IMR-90 (cell line): ENCODE results near the gene ZSCAN25. TPM values are rescaled to one million over a fixed set of nuclear protein-coding genes. Genes with fewer than 3 reads are reported as not detected.

ENCODE experiments used
- ATAC-seq: fragments of 200-7000 bp; cut with Tn5 transposase; 2 replicates; pipeline ENCODE4 v1.9.1; 2020; ENCODE audit warnings: low read depth, mild to moderate bottlenecking, moderate library complexity
- BruUV-seq: library from RNA; stranded (reverse); fragments of 400-500 nt; replicated peaks from 2 replicates; lab custom pipeline; 2021; lab: Mats Ljungman, UMichigan
- CTCF ChIA-PET: fragments of 300-600 bp; formaldehyde crosslinking; extraction: SDS; loops from one replicate; lab custom pipeline; 2021; ENCODE audit warnings: antibody characterized with exemption; lab: Yijun Ruan, JAX
- POLR2A ChIA-PET: fragments of 300-600 bp; sonication (Branson Sonifier 250); formaldehyde crosslinking; loops from one replicate; lab custom pipeline; 2022; ENCODE audit warnings: antibody characterized with exemption; ENCODE audit not compliant: unreplicated experiment; lab: Charles Lee
- DNase-seq: peaks from one replicate; pipeline ENCODE4 v3.0.0; 2013
- H2AFZ ChIP-seq: replicated peaks from 2 replicates; pipeline ENCODE3; 2013; ENCODE audit warnings: low read length, mild to moderate bottlenecking; ENCODE audit not compliant: poor library complexity
- H2AK5ac ChIP-seq: 2 replicates; pipeline ENCODE4 v1.6.1; 2013; ENCODE audit warnings: low read depth, low read length, inconsistent platforms
- H2AK9ac ChIP-seq: replicated peaks from 2 replicates; pipeline ENCODE3; 2013; ENCODE audit warnings: mild to moderate bottlenecking, low read depth, low read length, moderate library complexity; ENCODE audit not compliant: poor library complexity
- H2BK120ac ChIP-seq: 2 replicates; pipeline ENCODE4 v1.6.1; 2013; ENCODE audit warnings: low read depth, low read length, inconsistent platforms
- H2BK15ac ChIP-seq: 3 replicates; pipeline ENCODE4 v1.6.1; 2013; ENCODE audit warnings: low read depth, low read length, inconsistent platforms
- H2BK20ac ChIP-seq: 2 replicates; pipeline ENCODE4 v1.6.1; 2013; ENCODE audit warnings: low read depth, mild to moderate bottlenecking, inconsistent platforms, low read length, moderate library complexity
- H2BK5ac ChIP-seq: 2 replicates; pipeline ENCODE4 v1.6.1; 2013; ENCODE audit warnings: mild to moderate bottlenecking, low read depth, low read length, inconsistent platforms; ENCODE audit not compliant: poor library complexity, severe bottlenecking
- H3K14ac ChIP-seq: replicated peaks from 2 replicates; pipeline ENCODE4 v1.6.1; 2013; ENCODE audit warnings: low read depth, low read length, inconsistent platforms
- H3K18ac ChIP-seq: 2 replicates; pipeline ENCODE4 v1.6.1; 2013; ENCODE audit warnings: low read depth, low read length, control low read depth
- H3K23ac ChIP-seq: 2 replicates; pipeline ENCODE4 v1.6.1; 2013; ENCODE audit warnings: low read depth, low read length, inconsistent platforms
- H3K27ac ChIP-seq: 2 replicates; pipeline ENCODE4 v1.5.1; 2013; ENCODE audit warnings: mild to moderate bottlenecking, control low read depth, low read length; ENCODE audit not compliant: insufficient read depth
- H3K27me3 ChIP-seq: 2 replicates; pipeline ENCODE4 v1.6.1; 2013; ENCODE audit warnings: low read length; ENCODE audit not compliant: control insufficient read depth, insufficient read depth
- H3K36me3 ChIP-seq: 2 replicates; pipeline ENCODE4 v1.6.1; 2013; ENCODE audit warnings: low read length, mixed read lengths; ENCODE audit not compliant: control insufficient read depth, insufficient read depth
- H3K4ac ChIP-seq: 2 replicates; pipeline ENCODE4 v1.6.1; 2013; ENCODE audit warnings: low read depth, low read length, inconsistent platforms
- H3K4me1 ChIP-seq: 2 replicates; pipeline ENCODE4 v1.6.1; 2013; ENCODE audit warnings: low read length, mixed read lengths; ENCODE audit not compliant: control insufficient read depth, insufficient read depth
- H3K4me2 ChIP-seq: 2 replicates; pipeline ENCODE4 v1.6.1; 2013; ENCODE audit warnings: low read depth, mild to moderate bottlenecking, control low read depth, low read length, moderate library complexity
- H3K4me3 ChIP-seq: 2 replicates; pipeline ENCODE4 v1.5.1; 2013; ENCODE audit warnings: low read depth, mild to moderate bottlenecking, control low read depth, low read length, moderate library complexity; ENCODE audit not compliant: insufficient read depth
- H3K56ac ChIP-seq: 2 replicates; pipeline ENCODE4 v1.6.1; 2013; ENCODE audit warnings: low read length, inconsistent platforms; ENCODE audit not compliant: insufficient read depth; ENCODE audit errors: extremely low read depth
- H3K79me1 ChIP-seq, 2 experiments: 2 replicates each; pipeline ENCODE4 v1.6.1; 2013; ENCODE audit warnings: low read length in 2 of 2, inconsistent platforms in 1 of 2, low read depth in 1 of 2
- H3K9ac ChIP-seq: 2 replicates; pipeline ENCODE4 v1.6.1; 2013; ENCODE audit warnings: low read depth, low read length, control low read depth
- H3K9me1 ChIP-seq: 2 replicates; pipeline ENCODE4 v1.6.1; 2013; ENCODE audit warnings: low read length, inconsistent platforms; ENCODE audit not compliant: insufficient read depth
- H3K9me3 ChIP-seq: 2 replicates; pipeline ENCODE4 v1.6.1; 2013; ENCODE audit warnings: low read length; ENCODE audit not compliant: control insufficient read depth, insufficient read depth
- H4K20me1 ChIP-seq: 2 replicates; pipeline ENCODE4 v1.6.1; 2013; ENCODE audit warnings: low read length, inconsistent platforms; ENCODE audit not compliant: insufficient read depth
- H4K5ac ChIP-seq: 2 replicates; pipeline ENCODE4 v1.6.1; 2013; ENCODE audit warnings: mild to moderate bottlenecking, low read depth, low read length, control low read depth
- H4K8ac ChIP-seq, 2 experiments: 2 replicates each; pipeline ENCODE4 v1.6.1; 2013; ENCODE audit warnings: low read depth in 2 of 2, low read length in 2 of 2, control low read depth in 1 of 2, inconsistent platforms in 1 of 2
- H4K91ac ChIP-seq: 2 replicates; pipeline ENCODE4 v1.6.1; 2013; ENCODE audit warnings: low read depth, low read length, inconsistent platforms; ENCODE audit not compliant: insufficient read depth
- BHLHE40 ChIP-seq: fragments of 150-350 bp; IDR thresholded peaks from 2 replicates; pipeline ENCODE4 v1.6.1; 2016; ENCODE audit warnings: mild to moderate bottlenecking, low read depth, low read length
- WGBS, 2 experiments: methylation state at CpG; one replicate each; pipeline versions ENCODE4 v1.1.5 to v1.1.7; 2013; ENCODE audit warnings: missing lambda C conversion rate in 2 of 2; ENCODE audit not compliant: insufficient read length in 1 of 2; ENCODE audit errors: extremely low coverage in 2 of 2; 5-methylcytosine and 5-hydroxymethylcytosine counted together
- dilution Hi-C: fragments of 300-500 bp; cut with HindIII; formaldehyde crosslinking; loops from one replicate; pipeline ENCODE4 v1.14.3; 2018; ENCODE audit warnings: low sequenced_read_pairs; ENCODE audit not compliant: unreplicated experiment
- in situ Hi-C: fragments of 300-500 bp; cut with MboI; formaldehyde crosslinking; loops from 3 replicates; pipeline ENCODE4 v1.14.3; 2019; ENCODE audit warnings: low sequenced_read_pairs, inconsistent platforms, mixed read lengths
- intact Hi-C: fragments of 100-400 bp; cut with micrococcal nuclease; formaldehyde crosslinking; loops from 2 replicates; pipeline ENCODE4 v1.10.0; 2022
- polyA plus RNA-seq, 3 experiments: library from polyadenylated mRNA; depleted of rRNA; stranded (reverse); fragments of >200 nt; gene quantifications; 2 replicates each; pipeline ENCODE4 v1.2.3, GENCODE V29; 2012; ENCODE audit warnings: low replicate concordance in 1 of 3
- total RNA-seq: library from RNA; depleted of rRNA; stranded (reverse); fragments of >200 nt; gene quantifications from 2 replicates; pipeline ENCODE4 v1.2.3, GENCODE V29; 2012

The ZSCAN25 gene
- total and polyA plus RNA-seq, 2 of the 4 experiments (the other 2 are of a cell fraction): 6.2 to 9.0 TPM

- Histone ChIP-seq H4K91ac (no peak overlapping the region), H3K9ac (no peak overlapping the region), H4K8ac (no peak overlapping the region), H3K36me3 (no peaks in the 10 kb centered on the region), H3K56ac (no peak overlapping the region), H2BK120ac (no peak overlapping the region), H4K20me1 (no peaks in the 10 kb centered on the region), H3K27ac (no peak overlapping the region), H2BK5ac (no peak overlapping the region), H3K14ac (no peak overlapping the region), H2AK9ac (no peak overlapping the region), H3K4me2 (no peak overlapping the region), H3K4me1 (no peaks in the 10 kb centered on the region), H4K5ac (no peak overlapping the region), H3K18ac (no peak overlapping the region), H3K23ac (no peak overlapping the region), H2AFZ (no peak overlapping the region), H3K4ac (no peak overlapping the region), H3K27me3 (no peaks in the 10 kb centered on the region; the same call in 1 of the 2 replicates), H2AK5ac (no peak overlapping the region), H3K4me3 (no peak overlapping the region), H3K9me3 (no peaks in the 10 kb centered on the region), H3K79me1 (no peaks in the 10 kb centered on the region), H3K9me1 (no peaks in the 10 kb centered on the region; the same call in 1 of the 2 replicates), H2BK20ac (no peak overlapping the region), H2BK15ac (no peak overlapping the region)
- ATAC-seq (no peak), DNase-seq (no peak)
- ChIA-PET CTCF (no interaction called here), POLR2A (no interaction called here)
- WGBS, 2 experiments: no CpG with 5 or more reads among the region's 2 CpGs
- in situ Hi-C loops: no loop called here
- dilution Hi-C loops: no loop called here
- TF ChIP-seq BHLHE40: no peak
- no TSS peak for BruUV-seq
- intact Hi-C loops: no loop called here
Observed at GRCh38 chr7:99677648-99678045, 60.9 kb downstream of the ZSCAN25 start.
